Epithelial cell of esophagus (primary cell): Measurements from ENCODE around the gene CFAP119.

ENCODE experiments used
- DNase-seq: peaks from one replicate; pipeline ENCODE4 v3.0.0; 2010; ENCODE audit warnings: low read depth
- H3K4me3 ChIP-seq: 2 replicates; pipeline ENCODE4 v1.5.1; 2011; ENCODE audit warnings: mild to moderate bottlenecking, low read length, control low read depth
- CTCF ChIP-seq: IDR thresholded peaks from 2 replicates; pipeline ENCODE4 v1.5.1; 2011; ENCODE audit warnings: low read depth, mild to moderate bottlenecking, low read length, control low read depth, inconsistent platforms; ENCODE audit not compliant: insufficient read depth; ENCODE audit errors: missing control alignments

The CFAP119 gene

GRCh38 chr16:30715750-30716445, 46.0 kb downstream of the CFAP119 start:
- H3K4me3 ChIP-seq = no peak overlapping the region
- peak; percentile 80 for DNase-seq
- no peak for TF ChIP-seq CTCF

- no peak for DNase-seq
- TF ChIP-seq CTCF = no peak
- no peak overlapping the region for H3K4me3 ChIP-seq
These were observed 50.1 kb downstream of the CFAP119 start for GRCh38 chr16:30711712-30712111.

GRCh38 chr16:30710971-30711370, 50.9 kb downstream of the CFAP119 start:
- no peak for TF ChIP-seq CTCF
- no peak for DNase-seq
- no peak overlapping the region for H3K4me3 ChIP-seq
